Naive B cell (primary cell): ENCODE measurements around the gene TMEM158. TPM values are rescaled to one million over a fixed set of nuclear protein-coding genes. Genes with fewer than 3 reads are reported as not detected.

Source experiments
- polyA plus RNA-seq, 6 donors: library from polyadenylated mRNA; unstranded; fragments of 300-500 nt; fragmentation: Illumina TruSeq; gene quantifications; one replicate each; pipeline ENCODE4 v1.2.3, GENCODE V29; 2021; ENCODE audit warnings: low read depth in 6 of 6

TMEM158 gene
- polyA plus RNA-seq, 6 donors from 2014 or later: 0.17 TPM; not detected in 5

Other genes starting within 250 kb of the TMEM158 start
- gene CLEC3B, start 200.0 kb downstream of the TMEM158 start, polyA plus RNA-seq: not detected
- not detected for gene CDCP1, start 79.9 kb downstream of the TMEM158 start, polyA plus RNA-seq
- gene LARS2, start 162.3 kb upstream of the TMEM158 start, polyA plus RNA-seq: 10 to 100 TPM in 1 of 6 donors, 1 to 10 TPM in 5; 4.1 to 11.6 (median 6.1) TPM